ENCODE data around the gene GHR. TPM values are rescaled to one million over a fixed set of nuclear protein-coding genes. Genes with fewer than 3 reads are reported as not detected.

GHR gene
- total RNA-seq, 4 donors from 2014 or later = 6.5 to 27.2 (median 9.6) TPM

DNA sequence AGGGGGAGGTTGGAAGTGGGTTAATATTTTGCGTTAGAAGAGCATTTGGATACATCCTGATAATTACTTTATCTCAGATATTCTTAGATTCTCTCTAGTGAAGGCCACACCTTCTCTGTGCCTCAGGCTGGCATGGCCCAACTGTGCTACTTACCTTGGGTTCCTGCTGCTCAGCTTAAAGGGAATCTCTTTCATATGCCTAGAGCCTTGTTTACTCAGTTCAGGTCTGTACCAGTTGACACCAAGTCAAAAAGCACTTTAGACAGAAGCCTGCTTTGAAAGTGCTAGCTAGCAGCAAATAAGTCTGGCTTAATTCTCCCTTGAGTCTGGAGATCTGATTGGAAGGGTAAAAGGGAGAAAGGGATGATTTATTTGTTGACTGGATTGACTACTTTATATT lies 74.8 kb downstream of the GHR start:
- Histone ChIP-seq H3K27me3 (no peaks in the 10 kb centered on the region), H3K27ac (no peak overlapping the region), H3K4me3 (no peak overlapping the region), H3K9me3 (no peaks in the 10 kb centered on the region), H3K36me3 (no peaks in the 10 kb centered on the region), H3K4me1 (peaks cover 0 to 62% (median 7%) of the 10 kb centered on the region in 3 donors)
- ATAC-seq = no peak
- 67 to 78% methylated on average over 1 of the region's 1 CpG for WGBS, 2 donors (ENCODE audit: low coverage in 1 of 2)
- TF ChIP-seq POLR2A (IDR thresholded peaks at IDR 0.05) (no peak), EP300 (IDR thresholded peaks at IDR 0.05) (no peak), POLR2AphosphoS5 (IDR thresholded peaks at IDR 0.05) (no peak)
- TF ChIP-seq, protein P1, sequence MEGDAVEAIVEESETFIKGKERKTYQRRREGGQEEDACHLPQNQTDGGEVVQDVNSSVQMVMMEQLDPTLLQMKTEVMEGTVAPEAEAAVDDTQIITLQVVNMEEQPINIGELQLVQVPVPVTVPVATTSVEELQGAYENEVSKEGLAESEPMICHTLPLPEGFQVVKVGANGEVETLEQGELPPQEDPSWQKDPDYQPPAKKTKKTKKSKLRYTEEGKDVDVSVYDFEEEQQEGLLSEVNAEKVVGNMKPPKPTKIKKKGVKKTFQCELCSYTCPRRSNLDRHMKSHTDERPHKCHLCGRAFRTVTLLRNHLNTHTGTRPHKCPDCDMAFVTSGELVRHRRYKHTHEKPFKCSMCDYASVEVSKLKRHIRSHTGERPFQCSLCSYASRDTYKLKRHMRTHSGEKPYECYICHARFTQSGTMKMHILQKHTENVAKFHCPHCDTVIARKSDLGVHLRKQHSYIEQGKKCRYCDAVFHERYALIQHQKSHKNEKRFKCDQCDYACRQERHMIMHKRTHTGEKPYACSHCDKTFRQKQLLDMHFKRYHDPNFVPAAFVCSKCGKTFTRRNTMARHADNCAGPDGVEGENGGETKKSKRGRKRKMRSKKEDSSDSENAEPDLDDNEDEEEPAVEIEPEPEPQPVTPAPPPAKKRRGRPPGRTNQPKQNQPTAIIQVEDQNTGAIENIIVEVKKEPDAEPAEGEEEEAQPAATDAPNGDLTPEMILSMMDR (IDR thresholded peaks at IDR 0.05) = no peak

GRCh38 chr5:42499016-42499415 lies 75.8 kb downstream of the GHR start:
- TF ChIP-seq EP300 (IDR thresholded peaks at IDR 0.05) (no peak), POLR2A (IDR thresholded peaks at IDR 0.05) (no peak), POLR2AphosphoS5 (IDR thresholded peaks at IDR 0.05) (no peak)
- TF ChIP-seq, protein P1 (IDR thresholded peaks at IDR 0.05) = no peak
- ATAC-seq = no peak
- Histone ChIP-seq H3K9me3 (no peaks in the 10 kb centered on the region), H3K27me3 (no peaks in the 10 kb centered on the region), H3K36me3 (no peaks in the 10 kb centered on the region), H3K4me3 (no peak overlapping the region), H3K4me1 (peaks cover 0 to 53% (median 7%) of the 10 kb centered on the region in 3 donors), H3K27ac (no peak overlapping the region)
- WGBS, 2 donors (ENCODE audit: low coverage in 1 of 2) = 62 to 64% methylated on average over 2 to 3 of the region's 3 CpGs

- Histone ChIP-seq H3K36me3 (no peaks in the 10 kb centered on the region), H3K4me3 (no peak overlapping the region), H3K9me3 (no peaks in the 10 kb centered on the region), H3K4me1 (peaks cover 0 to 53% (median 7%) of the 10 kb centered on the region in 3 donors), H3K27ac (peak overlapping the region in 3 of 4 donors; percentile 2 to 26 (median 24)), H3K27me3 (no peaks in the 10 kb centered on the region)
- TF ChIP-seq EP300 (IDR thresholded peaks at IDR 0.05) = no peak
- no peak for TF ChIP-seq POLR2A (IDR thresholded peaks at IDR 0.05)
- TF ChIP-seq, protein P1 (IDR thresholded peaks at IDR 0.05) = no peak
- no peak for TF ChIP-seq POLR2AphosphoS5 (IDR thresholded peaks at IDR 0.05)
- ATAC-seq = no peak
- 31 to 42% methylated on average over 4 to 5 of the region's 6 CpGs for WGBS, 2 donors (ENCODE audit: low coverage in 1 of 2)
These were observed 76.9 kb downstream of the GHR start for GRCh38 chr5:42500003-42500599.

- 79 to 86% methylated on average over 2 of the region's 2 CpGs for WGBS, 2 donors (ENCODE audit: low coverage in 1 of 2)
- no peak for ATAC-seq
- H3K36me3 ChIP-seq = no peaks in the 10 kb centered on the region
- no peaks in the 10 kb centered on the region for H3K9me3 ChIP-seq
- H3K27me3 ChIP-seq = no peaks in the 10 kb centered on the region
- no peak for TF ChIP-seq EP300 (IDR thresholded peaks at IDR 0.05)
- TF ChIP-seq, protein P1 (IDR thresholded peaks at IDR 0.05) = no peak
- no peak for TF ChIP-seq POLR2AphosphoS5 (IDR thresholded peaks at IDR 0.05)
- no peak for TF ChIP-seq POLR2A (IDR thresholded peaks at IDR 0.05)
- no peak overlapping the region for H3K4me3 ChIP-seq
- peaks cover 4 to 47% (median 4%) of the 10 kb centered on the region in 3 donors for H3K4me1 ChIP-seq
- H3K27ac ChIP-seq = no peak overlapping the region
These were observed 79.6 kb downstream of the GHR start for GRCh38 chr5:42502613-42503470.
